Pancreas (tissue), 10 donors: Measurements from ENCODE around the gene RSU1. TPM values are rescaled to one million over a fixed set of nuclear protein-coding genes. Genes with fewer than 3 reads are reported as not detected.

ENCODE experiments used
- ATAC-seq, 4 donors: fragments of 200-7000 bp; cut with Tn5 transposase; one replicate each; pipeline versions ENCODE4 v1.8.0 to v1.9.1; 2020; ENCODE audit warnings: mild to moderate bottlenecking in 4 of 4, moderate library complexity in 4 of 4
- DNase-seq, 6 donors: peaks; one replicate each; pipeline ENCODE4 v3.0.0-alpha.2; 2020
- FAIRE-seq: peaks from 2 replicates; lab custom pipeline; 2012; peaks lifted over from hg19 to GRCh38; lab: Jason Lieb, UNC
- H3K27ac ChIP-seq, 4 donors: fragments of 200-600 bp; sonication (generic); 1 replicate in 3 of 4; 2 replicates in 1 of 4; pipeline versions ENCODE4 v1.5.0 to v1.8.0; 2020
- H3K27me3 ChIP-seq, 4 donors: fragments of 200-600 bp; one replicate each; pipeline ENCODE4 v1.8.0; 2021
- H3K36me3 ChIP-seq, 3 donors: fragments of 200-600 bp; sonication (generic) in 1 of 3; one replicate each; pipeline versions ENCODE4 v1.5.0 to v1.8.0; 2020 to 2021
- H3K4me1 ChIP-seq, 3 donors: fragments of 200-600 bp; one replicate each; pipeline ENCODE4 v1.8.0; 2021
- H3K4me3 ChIP-seq, 4 donors: fragments of 200-600 bp; sonication (generic) in 2 of 4; one replicate each; pipeline versions ENCODE4 v1.5.0 to v1.8.0; 2020 to 2021
- H3K9me3 ChIP-seq, 4 donors: fragments of 200-600 bp; one replicate each; pipeline ENCODE4 v1.8.0; 2021
- WGBS, 2 donors: extraction: QIAGEN DNeasy Blood & Tissue Kit; methylation state at CpG; one replicate each; pipeline ENCODE4 v1.1.7; 2013; 5-methylcytosine and 5-hydroxymethylcytosine counted together
- intact Hi-C, 3 donors: fragments of 100-400 bp; cut with DNase I; formaldehyde crosslinking; loops; one replicate each; pipeline versions ENCODE4 v1.11.1 to v1.14.2; 2022
- polyA plus RNA-seq, 2 donors: library from polyadenylated mRNA; stranded (reverse); fragments of 200-250 nt; gene quantifications; one replicate each; pipeline ENCODE4 v1.2.3, GENCODE V29; 2013
- total RNA-seq, 6 donors: library from RNA; stranded (reverse); fragmentation: NEBNext Ultra II Directional in 4 of 6; extraction: Animal tissue kit (Norgen Biotek cat#: 25700) in 4 of 6; gene quantifications; one replicate each; pipeline versions ENCODE4 v1.2.1 to v1.2.4, GENCODE V29; 2021 to 2023
- TF ChIP-seq, protein P1 (sequence below), 4 donors: fragments of 200-600 bp; sonication (generic) in 3 of 4; IDR thresholded peaks; one replicate each; pipeline versions ENCODE4 v1.5.0 to v1.8.0; 2021; ENCODE audit warnings: antibody characterized with exemption in 4 of 4
- donor health status: healthy with polysubstance abuse.
- donor health status: DM: no; HTN: no; CAD: no; lungs with moderate emphysema.
- donor health status: DM: no; HTN: no; CAD: no.
- donor health status: control.
- donor health status: control.
- donor health status: Bipolar disorder and iron deficiency.
- donor health status: DM: yes; HTN: yes; CAD: no.
- donor health status: DM: no; HTN: no; CAD: no.
- donor health status: DM: no; HTN: no; CAD: no.
- donor health status: DM: yes; HTN: yes; CAD: no.

RSU1 gene
- total and polyA plus RNA-seq, 8 donors = 14.7 to 42.3 (median 29.6) TPM

DNA sequence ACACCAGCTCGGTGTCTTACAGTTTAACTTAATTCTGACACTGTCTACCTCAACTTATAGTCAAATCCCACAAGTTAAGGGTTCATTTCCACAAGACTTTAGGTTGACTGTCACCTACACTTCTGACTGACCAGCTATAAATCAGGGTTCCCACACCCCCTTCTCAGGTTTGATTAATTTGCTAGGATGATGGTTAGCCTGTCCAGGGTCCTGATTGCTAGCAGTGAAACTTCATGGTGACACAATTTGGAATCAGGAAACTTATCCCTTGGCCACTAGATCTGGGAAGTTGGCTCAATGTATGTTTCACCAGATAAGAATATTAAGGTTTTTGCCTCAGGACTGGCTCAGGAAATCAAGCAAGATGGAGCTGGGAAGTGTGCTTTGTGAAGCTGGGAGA, 2.8 kb upstream of the RSU1 start:
- TF ChIP-seq, protein P1, sequence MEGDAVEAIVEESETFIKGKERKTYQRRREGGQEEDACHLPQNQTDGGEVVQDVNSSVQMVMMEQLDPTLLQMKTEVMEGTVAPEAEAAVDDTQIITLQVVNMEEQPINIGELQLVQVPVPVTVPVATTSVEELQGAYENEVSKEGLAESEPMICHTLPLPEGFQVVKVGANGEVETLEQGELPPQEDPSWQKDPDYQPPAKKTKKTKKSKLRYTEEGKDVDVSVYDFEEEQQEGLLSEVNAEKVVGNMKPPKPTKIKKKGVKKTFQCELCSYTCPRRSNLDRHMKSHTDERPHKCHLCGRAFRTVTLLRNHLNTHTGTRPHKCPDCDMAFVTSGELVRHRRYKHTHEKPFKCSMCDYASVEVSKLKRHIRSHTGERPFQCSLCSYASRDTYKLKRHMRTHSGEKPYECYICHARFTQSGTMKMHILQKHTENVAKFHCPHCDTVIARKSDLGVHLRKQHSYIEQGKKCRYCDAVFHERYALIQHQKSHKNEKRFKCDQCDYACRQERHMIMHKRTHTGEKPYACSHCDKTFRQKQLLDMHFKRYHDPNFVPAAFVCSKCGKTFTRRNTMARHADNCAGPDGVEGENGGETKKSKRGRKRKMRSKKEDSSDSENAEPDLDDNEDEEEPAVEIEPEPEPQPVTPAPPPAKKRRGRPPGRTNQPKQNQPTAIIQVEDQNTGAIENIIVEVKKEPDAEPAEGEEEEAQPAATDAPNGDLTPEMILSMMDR (IDR thresholded peaks at IDR 0.05) = no peak
- Histone ChIP-seq H3K36me3 (no peaks in the 10 kb centered on the region), H3K27ac (no peak overlapping the region), H3K9me3 (no peaks in the 10 kb centered on the region), H3K4me3 (no peak overlapping the region), H3K4me1 (peaks cover 0 to 7% (median 0%) of the 10 kb centered on the region in 3 donors), H3K27me3 (no peaks in the 10 kb centered on the region)
- no peak for DNase-seq
- intact Hi-C loops = loop anchor here in 1 of 3 donors (5.0 kb wide), 1 partner anchor 432 kb away; no protein-coding TSS in a partner anchor
- WGBS, 2 donors = 88 to 100% methylated on average over 1 of the region's 1 CpG
- FAIRE-seq = no peak
- ATAC-seq = no peak

DNA sequence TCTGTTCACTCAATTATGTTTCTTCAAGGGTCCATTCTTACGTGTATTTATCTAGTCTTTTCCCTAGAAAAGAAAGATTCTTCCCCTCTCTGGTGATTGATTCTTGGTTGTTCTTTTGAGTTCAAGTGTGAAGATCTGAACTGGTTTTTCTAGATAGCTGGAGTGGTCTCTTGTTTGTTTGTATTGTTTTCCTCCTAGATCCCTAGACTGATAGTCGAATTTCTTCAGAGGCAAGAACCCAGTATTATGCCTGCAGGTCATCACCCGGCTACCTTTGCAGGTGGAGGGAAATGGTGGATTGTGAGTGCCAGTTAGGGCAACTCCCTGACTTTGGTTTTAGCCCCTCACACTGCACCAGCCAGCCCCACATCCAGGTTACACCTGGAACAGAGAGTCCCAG, 2.2 kb upstream of the RSU1 start:
- WGBS, 2 donors = 56 to 72% methylated on average over 3 of the region's 3 CpGs
- H3K4me3 ChIP-seq = no peak overlapping the region
- no peaks in the 10 kb centered on the region for H3K27me3 ChIP-seq
- intact Hi-C loops = no loop called here
- TF ChIP-seq, protein P1 (IDR thresholded peaks at IDR 0.05) = no peak
- DNase-seq = no peak
- peaks cover 0 to 10% (median 0%) of the 10 kb centered on the region in 3 donors for H3K4me1 ChIP-seq
- ATAC-seq = no peak
- no peaks in the 10 kb centered on the region for H3K36me3 ChIP-seq
- no peak for FAIRE-seq
- H3K9me3 ChIP-seq = no peaks in the 10 kb centered on the region
- H3K27ac ChIP-seq = no peak overlapping the region

DNA sequence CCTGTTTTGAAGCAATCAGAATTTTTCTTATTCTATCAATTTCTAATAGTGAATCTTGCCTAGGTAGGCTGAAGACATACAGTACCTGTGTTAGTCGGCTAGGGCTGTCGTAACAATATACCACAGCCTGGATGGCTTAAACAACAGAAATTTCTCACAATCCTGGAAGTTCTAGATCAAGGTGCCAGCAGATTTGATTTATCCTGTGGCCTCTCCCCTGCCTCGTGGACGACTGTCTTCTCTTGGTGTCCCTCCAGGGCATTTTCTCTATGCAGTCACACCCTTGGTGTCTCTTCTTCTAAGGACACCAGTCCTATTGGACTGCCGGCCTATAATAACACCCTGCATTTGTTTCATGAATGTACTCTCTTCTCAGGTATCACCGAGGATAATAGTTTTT, 1.8 kb upstream of the RSU1 start:
- Histone ChIP-seq H3K27me3 (no peaks in the 10 kb centered on the region), H3K27ac (no peak overlapping the region), H3K9me3 (no peaks in the 10 kb centered on the region), H3K4me1 (peaks cover 0 to 10% (median 0%) of the 10 kb centered on the region in 3 donors), H3K4me3 (no peak overlapping the region), H3K36me3 (no peaks in the 10 kb centered on the region)
- TF ChIP-seq, protein P1 (IDR thresholded peaks at IDR 0.05) = no peak
- no peak for DNase-seq
- 79 to 84% methylated on average over 6 of the region's 6 CpGs for WGBS, 2 donors
- no peak for FAIRE-seq
- intact Hi-C loops = no loop called here
- no peak for ATAC-seq

DNA sequence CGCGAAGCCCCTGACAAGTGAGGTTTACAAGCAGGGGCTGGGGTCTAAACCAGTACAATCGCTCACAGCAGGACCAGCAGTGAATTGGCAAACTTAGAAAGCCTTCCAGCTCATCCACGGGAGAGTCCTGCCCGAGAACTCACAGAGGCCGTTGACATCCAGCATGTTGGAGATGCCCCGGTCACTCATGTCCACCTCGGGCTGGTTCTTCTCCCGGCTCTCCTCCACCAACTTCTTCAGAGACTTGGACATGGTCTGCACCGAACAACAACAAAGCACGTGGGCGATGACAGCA, 447 bp downstream of the RSU1 start:
- 2 to 3% methylated on average over 12 of the region's 12 CpGs for WGBS, 2 donors
- Histone ChIP-seq H3K27ac (peak overlapping the region; percentile 39 to 74 (median 64)), H3K4me1 (peaks cover 0 to 13% (median 0%) of the 10 kb centered on the region in 3 donors), H3K27me3 (no peaks in the 10 kb centered on the region), H3K9me3 (no peaks in the 10 kb centered on the region), H3K36me3 (no peaks in the 10 kb centered on the region), H3K4me3 (peak overlapping the region; percentile 50 to 82 (median 76))
- intact Hi-C loops = no loop called here
- TF ChIP-seq, protein P1 (IDR thresholded peaks at IDR 0.05) = no peak
- FAIRE-seq = no peak
- DNase-seq = no peak
- ATAC-seq = no peak

DNA sequence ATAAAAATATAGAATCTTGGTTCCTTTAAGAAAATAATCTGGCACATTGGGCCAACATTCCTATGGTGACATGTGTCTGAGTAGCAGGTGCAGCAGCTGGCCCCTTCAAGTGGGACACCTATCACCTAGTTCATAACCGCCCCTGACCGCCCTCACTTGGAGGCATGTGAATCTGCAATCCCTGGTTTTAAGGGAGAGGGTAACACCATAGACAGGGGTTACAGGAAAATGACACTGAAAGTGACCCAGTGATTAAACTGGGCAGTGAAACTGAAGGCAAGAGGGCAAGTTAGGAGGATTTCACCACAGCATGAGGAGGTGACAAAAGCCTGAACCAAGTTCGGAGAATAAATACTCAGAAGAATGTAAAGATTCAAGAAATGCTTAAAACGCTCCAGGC, 1.1 kb downstream of the RSU1 start:
- Histone ChIP-seq H3K9me3 (no peaks in the 10 kb centered on the region), H3K27me3 (no peaks in the 10 kb centered on the region), H3K4me1 (peaks cover 0 to 13% (median 0%) of the 10 kb centered on the region in 3 donors), H3K36me3 (no peaks in the 10 kb centered on the region), H3K27ac (peak overlapping the region; percentile 39 to 74 (median 64)), H3K4me3 (peak overlapping the region; percentile 50 to 82 (median 76))
- FAIRE-seq (no peak), DNase-seq (peak in 3 of 6 donors; percentile 43 to 63 (median 50)), ATAC-seq (peak; percentile 12 to 27 (median 16))
- TF ChIP-seq, protein P1 (IDR thresholded peaks at IDR 0.05) = no peak
- intact Hi-C loops = no loop called here
- WGBS, 2 donors = 35 to 50% methylated on average over 4 of the region's 4 CpGs
